ENCODE results near the gene SDF2L1.

The SDF2L1 gene

DNA sequence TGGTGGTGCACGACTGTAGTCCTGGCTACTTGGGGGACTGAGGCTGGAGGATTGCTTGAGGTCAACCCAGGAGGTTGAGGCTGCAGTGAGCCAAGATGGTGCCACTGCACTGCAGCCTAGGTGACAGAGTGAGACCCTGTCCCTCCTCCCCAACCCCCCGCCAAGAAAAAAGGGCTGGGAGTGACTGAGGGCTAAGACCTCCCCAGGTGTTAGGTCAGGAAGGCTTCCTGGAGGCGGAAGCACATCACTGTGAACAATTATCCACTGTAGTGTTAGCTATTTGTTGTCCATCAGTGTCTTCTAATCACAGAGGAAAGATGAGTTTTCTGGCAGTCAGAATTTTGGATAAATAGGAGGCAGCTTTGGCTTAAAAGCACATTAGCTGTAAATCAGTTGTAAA is 21.1 kb upstream of the SDF2L1 start:
- TF ChIP-seq, protein P1, sequence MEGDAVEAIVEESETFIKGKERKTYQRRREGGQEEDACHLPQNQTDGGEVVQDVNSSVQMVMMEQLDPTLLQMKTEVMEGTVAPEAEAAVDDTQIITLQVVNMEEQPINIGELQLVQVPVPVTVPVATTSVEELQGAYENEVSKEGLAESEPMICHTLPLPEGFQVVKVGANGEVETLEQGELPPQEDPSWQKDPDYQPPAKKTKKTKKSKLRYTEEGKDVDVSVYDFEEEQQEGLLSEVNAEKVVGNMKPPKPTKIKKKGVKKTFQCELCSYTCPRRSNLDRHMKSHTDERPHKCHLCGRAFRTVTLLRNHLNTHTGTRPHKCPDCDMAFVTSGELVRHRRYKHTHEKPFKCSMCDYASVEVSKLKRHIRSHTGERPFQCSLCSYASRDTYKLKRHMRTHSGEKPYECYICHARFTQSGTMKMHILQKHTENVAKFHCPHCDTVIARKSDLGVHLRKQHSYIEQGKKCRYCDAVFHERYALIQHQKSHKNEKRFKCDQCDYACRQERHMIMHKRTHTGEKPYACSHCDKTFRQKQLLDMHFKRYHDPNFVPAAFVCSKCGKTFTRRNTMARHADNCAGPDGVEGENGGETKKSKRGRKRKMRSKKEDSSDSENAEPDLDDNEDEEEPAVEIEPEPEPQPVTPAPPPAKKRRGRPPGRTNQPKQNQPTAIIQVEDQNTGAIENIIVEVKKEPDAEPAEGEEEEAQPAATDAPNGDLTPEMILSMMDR (IDR thresholded peaks at IDR 0.05; ENCODE audit: insufficient read depth, low read length, poor library complexity, severe bottlenecking) = no peak
- H3K36me3 ChIP-seq (ENCODE audit: control insufficient read depth, insufficient read depth, low read length) = peaks cover 23% of the 10 kb centered on the region
- no peak overlapping the region for H3K4me3 ChIP-seq (replicated peaks; ENCODE audit: low read depth, low read length)
- no peaks in the 10 kb centered on the region for H3K27me3 ChIP-seq (replicated peaks; ENCODE audit: control insufficient read depth, insufficient read depth, low read length)
- DNase-seq (ENCODE audit: extremely low read depth, insufficient read length) = no peak

DNA sequence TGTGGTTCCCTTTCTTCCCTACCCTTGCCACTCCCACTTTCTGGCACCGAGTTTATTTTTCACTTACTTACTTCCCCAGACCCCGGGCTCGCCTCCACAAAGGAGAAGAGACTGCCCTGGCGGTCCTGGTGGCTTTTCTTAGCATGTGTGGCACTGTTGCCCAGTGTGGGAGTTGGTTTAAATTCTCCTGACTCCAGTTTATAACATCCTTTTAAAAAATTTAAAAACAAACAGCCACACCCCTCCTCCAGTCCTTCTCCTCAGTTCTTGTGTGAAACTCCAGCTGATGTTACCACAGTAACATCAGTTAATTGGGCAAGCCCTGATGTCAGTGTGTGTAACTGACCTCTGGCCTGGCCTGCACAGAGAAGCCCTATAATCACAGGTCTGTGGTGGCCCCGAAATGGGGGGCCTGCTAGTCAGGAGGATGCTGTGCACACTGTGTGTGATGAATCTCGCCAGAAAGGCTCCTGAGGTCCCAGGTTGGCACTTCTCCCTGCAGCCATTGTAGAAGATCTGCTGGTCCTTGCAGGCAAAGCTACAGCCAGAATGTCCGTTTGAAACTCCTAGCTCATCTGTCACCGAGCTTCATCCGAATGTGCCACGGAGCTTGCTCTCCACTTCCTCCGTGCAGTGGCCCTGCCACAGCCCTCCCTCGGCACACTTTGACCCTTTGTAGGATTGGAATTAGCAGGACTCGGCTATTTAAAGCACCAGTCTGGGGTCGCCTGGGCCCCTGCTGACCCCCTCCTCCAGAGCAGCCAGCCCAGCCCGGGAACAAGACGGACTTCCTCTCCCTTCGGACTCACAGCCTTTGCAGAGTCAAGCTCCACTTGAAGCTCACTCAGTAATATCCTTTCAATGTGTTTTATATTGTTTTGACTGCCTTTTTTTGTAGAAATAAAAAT is 19.8 kb upstream of the SDF2L1 start:
- DNase-seq (ENCODE audit: extremely low read depth, insufficient read length) = no peak
- Histone ChIP-seq H3K27me3 (replicated peaks; ENCODE audit: control insufficient read depth, insufficient read depth, low read length) (no peaks in the 10 kb centered on the region), H3K4me3 (replicated peaks; ENCODE audit: low read depth, low read length) (no peak overlapping the region), H3K36me3 (ENCODE audit: control insufficient read depth, insufficient read depth, low read length) (peaks cover 25% of the 10 kb centered on the region)
- TF ChIP-seq, protein P1 (IDR thresholded peaks at IDR 0.05; ENCODE audit: insufficient read depth, low read length, poor library complexity, severe bottlenecking) = no peak

DNA sequence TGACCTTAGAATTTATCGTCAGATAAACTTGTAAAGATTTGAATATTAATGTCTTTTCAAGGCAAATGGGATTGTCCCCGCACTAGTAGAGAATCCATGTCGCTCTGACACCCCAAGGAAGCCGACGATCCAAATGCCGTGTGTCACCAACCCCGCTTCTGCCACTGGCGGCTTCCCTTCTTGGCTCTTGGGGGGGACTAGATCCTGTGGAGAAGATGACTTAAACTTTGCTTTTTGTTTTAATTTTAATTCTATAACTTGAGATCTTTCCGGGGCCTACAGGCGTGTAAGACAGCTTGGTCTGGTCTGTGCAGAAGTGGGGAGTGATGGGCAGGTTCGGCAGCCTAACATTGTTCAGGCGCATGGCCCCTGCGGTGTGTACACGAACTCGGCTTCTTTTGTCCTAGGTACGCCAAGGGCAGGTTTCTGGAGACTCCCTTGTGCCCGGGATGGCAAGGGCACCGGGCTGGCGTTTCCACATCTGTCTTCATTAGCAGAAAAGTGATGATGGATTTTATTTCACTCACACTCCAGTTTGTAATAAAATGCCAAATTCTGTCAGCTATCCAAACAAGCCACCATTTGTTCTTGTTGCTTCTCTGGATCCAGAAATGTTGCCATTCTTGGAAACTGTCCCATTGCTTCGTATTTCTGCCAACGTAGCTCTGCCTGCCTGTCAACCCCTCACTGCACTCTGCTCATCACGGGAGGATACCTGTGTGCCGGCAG is 19.0 kb upstream of the SDF2L1 start:
- TF ChIP-seq, protein P1 (IDR thresholded peaks at IDR 0.05; ENCODE audit: insufficient read depth, low read length, poor library complexity, severe bottlenecking) = no peak
- H3K27me3 ChIP-seq (replicated peaks; ENCODE audit: control insufficient read depth, insufficient read depth, low read length) = no peaks in the 10 kb centered on the region
- H3K36me3 ChIP-seq (ENCODE audit: control insufficient read depth, insufficient read depth, low read length) = peaks cover 28% of the 10 kb centered on the region
- no peak for DNase-seq (ENCODE audit: extremely low read depth, insufficient read length)
- no peak overlapping the region for H3K4me3 ChIP-seq (replicated peaks; ENCODE audit: low read depth, low read length)

DNA sequence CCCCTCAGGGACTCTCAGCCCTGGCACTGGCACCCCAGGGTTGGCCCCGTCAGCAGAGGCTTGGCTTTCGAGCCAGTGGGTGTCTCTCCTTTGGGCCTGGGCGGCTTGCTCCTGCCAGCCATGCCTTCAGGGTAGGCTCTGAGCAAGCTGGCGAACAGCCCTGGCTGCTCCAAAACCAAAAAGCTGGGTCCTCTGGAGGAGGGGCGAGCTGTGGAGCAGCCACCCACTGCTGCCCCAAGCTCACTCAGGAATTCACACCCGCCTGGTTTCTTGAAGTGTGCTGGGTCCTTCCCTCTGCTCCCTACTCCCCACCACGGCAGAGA is 18.5 kb upstream of the SDF2L1 start:
- H3K36me3 ChIP-seq (ENCODE audit: control insufficient read depth, insufficient read depth, low read length) = peaks cover 30% of the 10 kb centered on the region
- no peak for DNase-seq (ENCODE audit: extremely low read depth, insufficient read length)
- TF ChIP-seq, protein P1 (IDR thresholded peaks at IDR 0.05; ENCODE audit: insufficient read depth, low read length, poor library complexity, severe bottlenecking) = no peak
- no peaks in the 10 kb centered on the region for H3K27me3 ChIP-seq (replicated peaks; ENCODE audit: control insufficient read depth, insufficient read depth, low read length)
- H3K4me3 ChIP-seq (replicated peaks; ENCODE audit: low read depth, low read length) = no peak overlapping the region

DNA sequence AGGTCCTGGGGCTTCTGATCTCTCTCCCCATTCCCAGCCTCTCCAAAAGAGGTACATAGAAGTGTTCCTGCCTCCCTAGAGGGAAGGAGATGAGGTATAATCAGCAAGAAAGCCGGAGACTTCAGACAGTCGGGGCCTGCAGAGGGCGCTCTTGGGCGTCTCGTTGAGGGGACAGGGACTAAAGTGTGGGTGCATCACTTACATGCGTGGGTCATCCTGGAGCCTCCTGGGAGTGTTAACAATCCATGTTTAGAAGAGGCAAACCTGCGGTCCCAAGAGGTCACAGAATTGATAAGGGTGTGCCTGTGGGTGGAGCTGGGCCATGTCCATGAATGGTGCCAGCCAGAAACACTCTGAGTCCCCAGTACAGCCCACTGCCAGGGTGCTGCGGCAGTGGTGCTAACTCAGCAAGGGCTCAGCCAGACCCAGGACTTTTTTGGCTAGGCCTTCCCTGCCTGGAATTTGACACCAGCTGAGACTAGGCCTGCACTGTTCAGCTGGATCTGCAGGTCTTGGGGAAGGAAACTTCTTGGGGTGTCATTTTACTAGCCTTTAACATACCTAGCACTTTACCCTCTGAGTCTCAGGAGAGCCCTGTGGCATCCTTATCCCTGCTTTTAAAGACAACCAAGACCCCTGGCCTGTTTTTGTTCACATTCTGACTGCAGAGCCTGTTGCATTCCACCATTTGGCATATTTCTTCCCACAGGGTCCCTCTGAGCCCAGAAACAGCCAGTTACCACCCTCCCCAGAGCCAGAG is 17.8 kb upstream of the SDF2L1 start:
- H3K36me3 ChIP-seq (ENCODE audit: control insufficient read depth, insufficient read depth, low read length) = peaks cover 27% of the 10 kb centered on the region
- DNase-seq (ENCODE audit: extremely low read depth, insufficient read length) = no peak

More for the DNA sequence above, 17.8 kb upstream of the SDF2L1 start:
- TF ChIP-seq, protein P1 (IDR thresholded peaks at IDR 0.05; ENCODE audit: insufficient read depth, low read length, poor library complexity, severe bottlenecking) = peak; percentile 62
- no peak overlapping the region for H3K4me3 ChIP-seq (replicated peaks; ENCODE audit: low read depth, low read length)
- no peaks in the 10 kb centered on the region for H3K27me3 ChIP-seq (replicated peaks; ENCODE audit: control insufficient read depth, insufficient read depth, low read length)

Measured in GM06990 (cell line).